ENCODE results near the gene CCDC158. TPM values are rescaled to one million over a fixed set of nuclear protein-coding genes. Genes with fewer than 3 reads are reported as not detected.

CCDC158 gene
- total and polyA plus RNA-seq, 9 donors = 0.02 to 0.23 (median 0.15) TPM; not detected in 3

DNA sequence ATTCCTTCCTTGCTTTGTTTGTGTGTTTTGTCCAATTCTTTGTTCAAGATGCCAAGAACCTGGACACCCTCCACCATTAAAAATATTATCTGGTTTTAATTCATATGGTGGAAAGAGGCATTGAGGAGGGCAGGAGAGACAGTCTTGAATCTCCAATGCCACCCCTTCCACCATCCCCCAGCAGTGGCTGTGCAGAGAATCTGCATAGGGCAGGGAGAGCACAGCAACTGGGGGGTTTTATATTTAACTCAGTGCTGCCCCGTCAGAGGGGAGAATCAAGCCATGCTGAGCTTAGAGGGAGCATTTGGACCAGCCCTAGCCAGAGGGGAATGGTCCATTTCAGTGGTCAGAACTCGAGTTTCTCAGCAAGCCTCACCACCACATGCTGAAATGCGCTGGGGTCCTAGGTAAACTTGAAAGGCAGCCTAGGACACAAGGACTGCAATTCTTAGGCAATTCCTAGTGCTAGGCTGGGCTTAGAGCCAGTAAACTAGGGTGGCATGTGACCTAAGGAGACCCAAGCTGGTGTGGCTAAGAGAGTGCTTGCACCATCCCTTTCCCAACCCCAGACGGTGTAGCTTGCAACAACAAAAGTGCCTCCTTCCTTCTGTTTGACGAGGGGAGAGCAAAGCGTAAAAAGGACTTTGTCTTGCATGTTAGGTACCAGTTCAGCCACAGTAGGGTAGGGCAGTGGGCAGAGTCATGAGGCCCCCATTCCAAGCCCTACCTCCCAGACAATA is 34.2 kb downstream of the CCDC158 start:
- no peak for DNase-seq
- TF ChIP-seq EP300 (IDR thresholded peaks at IDR 0.05) (no peak), POLR2A (IDR thresholded peaks at IDR 0.05) (no peak)
- TF ChIP-seq, protein P1, sequence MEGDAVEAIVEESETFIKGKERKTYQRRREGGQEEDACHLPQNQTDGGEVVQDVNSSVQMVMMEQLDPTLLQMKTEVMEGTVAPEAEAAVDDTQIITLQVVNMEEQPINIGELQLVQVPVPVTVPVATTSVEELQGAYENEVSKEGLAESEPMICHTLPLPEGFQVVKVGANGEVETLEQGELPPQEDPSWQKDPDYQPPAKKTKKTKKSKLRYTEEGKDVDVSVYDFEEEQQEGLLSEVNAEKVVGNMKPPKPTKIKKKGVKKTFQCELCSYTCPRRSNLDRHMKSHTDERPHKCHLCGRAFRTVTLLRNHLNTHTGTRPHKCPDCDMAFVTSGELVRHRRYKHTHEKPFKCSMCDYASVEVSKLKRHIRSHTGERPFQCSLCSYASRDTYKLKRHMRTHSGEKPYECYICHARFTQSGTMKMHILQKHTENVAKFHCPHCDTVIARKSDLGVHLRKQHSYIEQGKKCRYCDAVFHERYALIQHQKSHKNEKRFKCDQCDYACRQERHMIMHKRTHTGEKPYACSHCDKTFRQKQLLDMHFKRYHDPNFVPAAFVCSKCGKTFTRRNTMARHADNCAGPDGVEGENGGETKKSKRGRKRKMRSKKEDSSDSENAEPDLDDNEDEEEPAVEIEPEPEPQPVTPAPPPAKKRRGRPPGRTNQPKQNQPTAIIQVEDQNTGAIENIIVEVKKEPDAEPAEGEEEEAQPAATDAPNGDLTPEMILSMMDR (IDR thresholded peaks at IDR 0.05) = no peak
- Histone ChIP-seq H3K36me3 (no peaks in the 10 kb centered on the region), H3K9me3 (no peaks in the 10 kb centered on the region), H3K27me3 (no peaks in the 10 kb centered on the region), H3K4me1 (ENCODE audit: insufficient read depth) (no peaks in the 10 kb centered on the region), H3K4me3 (no peak overlapping the region), H3K27ac (no peak overlapping the region)
- intact Hi-C loops (cut with DNase I) = no loop called here
- WGBS, 3 donors = 89 to 91% (median 90%) methylated on average over 6 of the region's 6 CpGs

DNA sequence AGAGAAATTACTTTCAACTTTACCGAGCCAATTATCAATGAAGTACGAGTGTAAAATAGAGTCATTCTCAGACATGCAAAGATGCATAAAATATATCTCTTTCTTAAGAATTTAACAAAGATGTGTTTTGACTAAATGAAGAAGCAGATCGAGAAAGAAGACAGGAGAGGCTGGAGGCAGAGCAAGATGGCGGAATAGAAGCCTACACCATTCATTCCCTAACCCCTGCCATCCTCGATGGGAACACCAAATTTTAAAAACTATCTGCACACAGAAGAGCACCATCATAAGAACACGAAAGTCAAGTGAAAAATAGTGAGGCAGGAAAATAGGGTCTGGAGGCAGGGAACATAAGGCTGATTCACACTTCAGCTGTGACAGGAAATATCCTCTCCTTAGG is 35.0 kb downstream of the CCDC158 start:
- Histone ChIP-seq H3K27ac (no peak overlapping the region), H3K27me3 (no peaks in the 10 kb centered on the region), H3K36me3 (no peaks in the 10 kb centered on the region), H3K4me3 (no peak overlapping the region), H3K9me3 (no peaks in the 10 kb centered on the region), H3K4me1 (ENCODE audit: insufficient read depth) (no peaks in the 10 kb centered on the region)
- TF ChIP-seq EP300 (IDR thresholded peaks at IDR 0.05) (no peak), POLR2A (IDR thresholded peaks at IDR 0.05) (no peak)
- TF ChIP-seq, protein P1 (IDR thresholded peaks at IDR 0.05) = no peak
- 90 to 91% (median 91%) methylated on average over 6 of the region's 6 CpGs for WGBS, 3 donors
- intact Hi-C loops (cut with DNase I) = no loop called here
- DNase-seq = no peak

DNA sequence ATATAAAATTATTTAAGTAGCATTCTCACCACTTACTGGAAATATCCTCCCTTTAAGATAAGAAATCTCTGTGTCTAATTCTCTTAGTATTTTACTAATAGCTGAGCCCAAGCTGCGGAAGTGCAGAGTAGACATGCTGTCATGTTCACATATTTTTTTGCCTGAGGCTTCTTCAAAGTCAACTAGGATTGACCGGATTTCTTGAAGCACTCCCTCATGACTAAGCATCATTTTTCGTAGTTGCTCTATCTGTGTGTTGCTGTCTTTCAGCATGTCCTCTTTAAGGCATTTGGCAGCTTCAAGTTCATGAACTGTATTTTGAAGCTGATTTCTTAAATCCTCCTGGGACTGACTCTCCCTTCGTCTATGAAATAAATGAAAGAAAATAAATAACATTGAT is 36.9 kb downstream of the CCDC158 start:
- Histone ChIP-seq H3K4me1 (ENCODE audit: insufficient read depth) (no peaks in the 10 kb centered on the region), H3K27ac (no peak overlapping the region), H3K27me3 (no peaks in the 10 kb centered on the region), H3K9me3 (no peaks in the 10 kb centered on the region), H3K4me3 (no peak overlapping the region), H3K36me3 (no peaks in the 10 kb centered on the region)
- TF ChIP-seq POLR2A (IDR thresholded peaks at IDR 0.05) (no peak), EP300 (IDR thresholded peaks at IDR 0.05) (no peak)
- TF ChIP-seq, protein P1 (IDR thresholded peaks at IDR 0.05) = no peak
- no peak for DNase-seq
- WGBS, 3 donors = 56 to 61% (median 61%) methylated on average over 4 of the region's 4 CpGs
- intact Hi-C loops (cut with DNase I) = no loop called here

DNA sequence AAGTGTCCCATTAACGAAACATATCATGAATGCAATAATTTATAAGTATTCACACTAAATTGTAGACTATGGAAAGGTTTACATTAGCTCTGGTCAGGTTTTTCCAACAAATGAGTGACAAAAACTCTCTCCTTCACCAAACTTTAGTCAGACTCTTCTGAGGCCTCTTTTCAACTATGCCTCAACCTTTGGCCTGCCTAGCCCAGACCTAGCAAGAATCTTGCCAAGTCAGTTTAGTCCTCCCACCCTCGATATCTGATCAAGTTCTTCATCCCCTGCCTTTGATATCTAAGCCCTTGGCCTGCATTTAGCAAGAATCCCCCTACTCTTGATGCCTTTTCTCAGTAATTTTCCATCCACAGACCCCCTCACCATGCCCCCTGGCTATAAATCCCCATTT is 37.9 kb downstream of the CCDC158 start:
- DNase-seq = no peak
- H3K4me3 ChIP-seq = no peak overlapping the region
- H3K27me3 ChIP-seq = no peaks in the 10 kb centered on the region
- WGBS, 3 donors = 79 to 82% (median 81%) methylated on average over 2 of the region's 2 CpGs
- no peaks in the 10 kb centered on the region for H3K4me1 ChIP-seq (ENCODE audit: insufficient read depth)
- H3K27ac ChIP-seq = no peak overlapping the region
- H3K9me3 ChIP-seq = no peaks in the 10 kb centered on the region
- H3K36me3 ChIP-seq = no peaks in the 10 kb centered on the region
- intact Hi-C loops (cut with DNase I) = no loop called here
- TF ChIP-seq, protein P1 (IDR thresholded peaks at IDR 0.05) = no peak
- TF ChIP-seq EP300 (IDR thresholded peaks at IDR 0.05) (no peak), POLR2A (IDR thresholded peaks at IDR 0.05) (no peak)

All from ovary (tissue), 9 donors.